SK-N-SH treated with all-trans-retinoic acid at 6 μM for 48 hours (cell line): Measurements from ENCODE around the gene CDC42EP1.
A peak's percentile ranks its signal among the peaks of the same experiment; 100 is the strongest.

ENCODE experiments used
- ATAC-seq: fragments of 200-7000 bp; cut with Tn5 transposase; 3 replicates; pipeline ENCODE4 v1.9.1; 2020; ENCODE audit warnings: mild to moderate bottlenecking, moderate library complexity
- ARNTL ChIP-seq: fragments of 450-650 bp; formaldehyde crosslinking; IDR thresholded peaks from 2 replicates; pipeline ENCODE4 v1.5.0; 2020; ENCODE audit warnings: low read depth, mild to moderate bottlenecking, moderate library complexity, borderline replicate concordance
- BACH2 ChIP-seq: fragments of 250-450 bp; sonication (Bioruptor Pico); IDR thresholded peaks from 2 replicates; pipeline ENCODE4 v1.9.0; 2021; ENCODE audit warnings: mild to moderate bottlenecking, borderline replicate concordance
- CREB5 ChIP-seq: fragments of 250-450 bp; sonication (Bioruptor Pico); IDR thresholded peaks from 2 replicates; pipeline ENCODE4 v1.5.1; 2020; ENCODE audit warnings: low read depth, mild to moderate bottlenecking, moderate library complexity
- CSDC2 ChIP-seq: fragments of 250-450 bp; sonication (Bioruptor Pico); IDR thresholded peaks from 2 replicates; pipeline ENCODE4 v1.5.0; 2020; ENCODE audit warnings: mild to moderate bottlenecking, moderate library complexity
- CSRNP3 ChIP-seq: fragments of 250-450 bp; sonication (Bioruptor Pico); IDR thresholded peaks from 2 replicates; pipeline ENCODE4 v1.5.1; 2021; ENCODE audit warnings: mild to moderate bottlenecking, moderate library complexity
- ESRRG ChIP-seq: fragments of 250-450 bp; sonication (Bioruptor Pico); IDR thresholded peaks from 2 replicates; pipeline ENCODE4 v1.6.1; 2021; ENCODE audit warnings: mild to moderate bottlenecking
- GLIS3 ChIP-seq: fragments of 250-450 bp; sonication (Bioruptor Pico); IDR thresholded peaks from 2 replicates; pipeline ENCODE4 v1.5.0; 2020; ENCODE audit warnings: mild to moderate bottlenecking, moderate library complexity
- ISL1 ChIP-seq: fragments of 250-450 bp; sonication (Bioruptor Pico); IDR thresholded peaks from 2 replicates; pipeline ENCODE4 v2.1.2; 2022; ENCODE audit warnings: mild to moderate bottlenecking, moderate library complexity
- OSR1 ChIP-seq: fragments of 250-450 bp; sonication (Bioruptor Pico); IDR thresholded peaks from 2 replicates; pipeline ENCODE4 v1.8.0; 2022; ENCODE audit warnings: moderate library complexity, mild to moderate bottlenecking, inconsistent platforms
- PPARA ChIP-seq: fragments of 250-450 bp; sonication (Bioruptor Pico); IDR thresholded peaks from 2 replicates; pipeline ENCODE4 v1.5.0; 2020; ENCODE audit warnings: mild to moderate bottlenecking, borderline replicate concordance
- RARB ChIP-seq: fragments of 250-450 bp; sonication (Bioruptor Pico); IDR thresholded peaks from 2 replicates; pipeline ENCODE4 v1.8.0; 2021; ENCODE audit warnings: mild to moderate bottlenecking, moderate library complexity
- SNAI2 ChIP-seq: fragments of 250-450 bp; sonication (Bioruptor Pico); IDR thresholded peaks from 2 replicates; pipeline ENCODE4 v1.5.0; 2020; ENCODE audit warnings: mild to moderate bottlenecking, moderate library complexity
- TCF4 ChIP-seq: fragments of 250-450 bp; sonication (Bioruptor Pico); IDR thresholded peaks from 2 replicates; pipeline ENCODE4 v1.8.0; 2021; ENCODE audit warnings: mild to moderate bottlenecking, moderate library complexity, borderline replicate concordance
- TOX ChIP-seq: fragments of 250-450 bp; sonication (Bioruptor Pico); IDR thresholded peaks from 2 replicates; pipeline ENCODE4 v1.8.0; 2021; ENCODE audit warnings: mild to moderate bottlenecking, moderate library complexity, borderline replicate concordance
- ZC3H10 ChIP-seq: fragments of 250-450 bp; sonication (Bioruptor Pico); IDR thresholded peaks from 2 replicates; pipeline ENCODE4 v1.5.1; 2021; ENCODE audit warnings: mild to moderate bottlenecking, moderate library complexity
- ZFP3 ChIP-seq: fragments of 250-450 bp; sonication (Bioruptor Pico); IDR thresholded peaks from 2 replicates; pipeline ENCODE4 v1.5.0; 2020; ENCODE audit warnings: mild to moderate bottlenecking, moderate library complexity
- ZFP30 ChIP-seq: fragments of 450-650 bp; formaldehyde crosslinking; IDR thresholded peaks from 2 replicates; pipeline ENCODE4 v1.5.0; 2022; ENCODE audit warnings: mild to moderate bottlenecking, moderate library complexity
- ZNF565 ChIP-seq: fragments of 450-650 bp; formaldehyde crosslinking; conservative IDR thresholded peaks from 2 replicates; pipeline ENCODE4 v1.5.0; 2020; ENCODE audit warnings: low read depth, mild to moderate bottlenecking, moderate library complexity
- ZNF70 ChIP-seq: fragments of 450-650 bp; formaldehyde crosslinking; IDR thresholded peaks from 2 replicates; pipeline ENCODE4 v1.5.0; 2020; ENCODE audit warnings: mild to moderate bottlenecking, moderate library complexity
- ZNF8 ChIP-seq: fragments of 450-650 bp; formaldehyde crosslinking; IDR thresholded peaks from 2 replicates; pipeline ENCODE4 v1.5.0; 2020; ENCODE audit warnings: mild to moderate bottlenecking, moderate library complexity
- TF ChIP-seq, protein P1 (sequence below): fragments of 250-450 bp; sonication (Bioruptor Pico); IDR thresholded peaks from 2 replicates; pipeline ENCODE4 v1.5.0; 2020; ENCODE audit warnings: mild to moderate bottlenecking, moderate library complexity
- TF ChIP-seq, protein P2 (sequence below): fragments of 250-450 bp; sonication (Bioruptor Pico); IDR thresholded peaks from 2 replicates; pipeline ENCODE4 v1.8.0; 2020; ENCODE audit warnings: mild to moderate bottlenecking, moderate library complexity, borderline replicate concordance

CDC42EP1 gene

DNA sequence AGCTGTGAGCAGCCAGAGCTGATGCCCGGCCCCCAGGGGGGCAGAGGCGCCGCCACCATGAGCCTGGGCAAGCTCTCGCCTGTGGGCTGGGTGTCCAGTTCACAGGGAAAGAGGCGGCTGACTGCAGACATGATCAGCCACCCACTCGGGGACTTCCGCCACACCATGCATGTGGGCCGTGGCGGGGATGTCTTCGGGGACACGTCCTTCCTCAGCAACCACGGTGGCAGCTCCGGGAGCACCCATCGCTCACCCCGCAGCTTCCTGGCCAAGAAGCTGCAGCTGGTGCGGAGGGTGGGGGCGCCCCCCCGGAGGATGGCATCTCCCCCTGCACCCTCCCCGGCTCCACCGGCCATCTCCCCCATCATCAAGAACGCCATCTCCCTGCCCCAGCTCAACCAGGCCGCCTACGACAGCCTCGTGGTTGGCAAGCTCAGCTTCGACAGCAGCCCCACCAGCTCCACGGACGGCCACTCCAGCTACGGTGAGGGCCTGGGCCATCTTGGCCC lies 6.1 kb downstream of the CDC42EP1 start:
- TF ChIP-seq BACH2 (CRISPR knock-in tag) (no peak), ZC3H10 (no peak), ZFP30 (no peak), ZNF8 (CRISPR knock-in tag) (no peak), RARB (CRISPR knock-in tag) (no peak), CSDC2 (no peak), ARNTL (CRISPR knock-in tag) (no peak), OSR1 (no peak), ZNF565 (CRISPR knock-in tag) (no peak), ZFP3 (no peak), ISL1 (CRISPR knock-in tag) (no peak), SNAI2 (no peak), ZNF70 (CRISPR knock-in tag) (no peak), CSRNP3 (no peak), CREB5 (no peak), GLIS3 (CRISPR knock-in tag) (no peak), PPARA (CRISPR knock-in tag) (no peak), ESRRG (CRISPR knock-in tag) (no peak)
- TF ChIP-seq, protein P1, sequence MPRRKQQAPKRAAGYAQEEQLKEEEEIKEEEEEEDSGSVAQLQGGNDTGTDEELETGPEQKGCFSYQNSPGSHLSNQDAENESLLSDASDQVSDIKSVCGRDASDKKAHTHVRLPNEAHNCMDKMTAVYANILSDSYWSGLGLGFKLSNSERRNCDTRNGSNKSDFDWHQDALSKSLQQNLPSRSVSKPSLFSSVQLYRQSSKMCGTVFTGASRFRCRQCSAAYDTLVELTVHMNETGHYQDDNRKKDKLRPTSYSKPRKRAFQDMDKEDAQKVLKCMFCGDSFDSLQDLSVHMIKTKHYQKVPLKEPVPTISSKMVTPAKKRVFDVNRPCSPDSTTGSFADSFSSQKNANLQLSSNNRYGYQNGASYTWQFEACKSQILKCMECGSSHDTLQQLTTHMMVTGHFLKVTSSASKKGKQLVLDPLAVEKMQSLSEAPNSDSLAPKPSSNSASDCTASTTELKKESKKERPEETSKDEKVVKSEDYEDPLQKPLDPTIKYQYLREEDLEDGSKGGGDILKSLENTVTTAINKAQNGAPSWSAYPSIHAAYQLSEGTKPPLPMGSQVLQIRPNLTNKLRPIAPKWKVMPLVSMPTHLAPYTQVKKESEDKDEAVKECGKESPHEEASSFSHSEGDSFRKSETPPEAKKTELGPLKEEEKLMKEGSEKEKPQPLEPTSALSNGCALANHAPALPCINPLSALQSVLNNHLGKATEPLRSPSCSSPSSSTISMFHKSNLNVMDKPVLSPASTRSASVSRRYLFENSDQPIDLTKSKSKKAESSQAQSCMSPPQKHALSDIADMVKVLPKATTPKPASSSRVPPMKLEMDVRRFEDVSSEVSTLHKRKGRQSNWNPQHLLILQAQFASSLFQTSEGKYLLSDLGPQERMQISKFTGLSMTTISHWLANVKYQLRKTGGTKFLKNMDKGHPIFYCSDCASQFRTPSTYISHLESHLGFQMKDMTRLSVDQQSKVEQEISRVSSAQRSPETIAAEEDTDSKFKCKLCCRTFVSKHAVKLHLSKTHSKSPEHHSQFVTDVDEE: no peak
- TF ChIP-seq, protein P2, sequence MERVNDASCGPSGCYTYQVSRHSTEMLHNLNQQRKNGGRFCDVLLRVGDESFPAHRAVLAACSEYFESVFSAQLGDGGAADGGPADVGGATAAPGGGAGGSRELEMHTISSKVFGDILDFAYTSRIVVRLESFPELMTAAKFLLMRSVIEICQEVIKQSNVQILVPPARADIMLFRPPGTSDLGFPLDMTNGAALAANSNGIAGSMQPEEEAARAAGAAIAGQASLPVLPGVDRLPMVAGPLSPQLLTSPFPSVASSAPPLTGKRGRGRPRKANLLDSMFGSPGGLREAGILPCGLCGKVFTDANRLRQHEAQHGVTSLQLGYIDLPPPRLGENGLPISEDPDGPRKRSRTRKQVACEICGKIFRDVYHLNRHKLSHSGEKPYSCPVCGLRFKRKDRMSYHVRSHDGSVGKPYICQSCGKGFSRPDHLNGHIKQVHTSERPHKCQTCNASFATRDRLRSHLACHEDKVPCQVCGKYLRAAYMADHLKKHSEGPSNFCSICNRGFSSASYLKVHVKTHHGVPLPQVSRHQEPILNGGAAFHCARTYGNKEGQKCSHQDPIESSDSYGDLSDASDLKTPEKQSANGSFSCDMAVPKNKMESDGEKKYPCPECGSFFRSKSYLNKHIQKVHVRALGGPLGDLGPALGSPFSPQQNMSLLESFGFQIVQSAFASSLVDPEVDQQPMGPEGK (CRISPR knock-in tag): no peak
- no peak for ATAC-seq

- TF ChIP-seq ZNF565 (CRISPR knock-in tag): no peak
- TF ChIP-seq ZFP3: no peak
- no peak for TF ChIP-seq CSDC2
- no peak for TF ChIP-seq ZNF70 (CRISPR knock-in tag)
- no peak for TF ChIP-seq TCF4 (CRISPR knock-in tag)
- TF ChIP-seq, protein P2 (CRISPR knock-in tag): no peak
- no peak for TF ChIP-seq ISL1 (CRISPR knock-in tag)
- no peak for TF ChIP-seq TOX (CRISPR knock-in tag)
- no peak for TF ChIP-seq OSR1
- TF ChIP-seq GLIS3 (CRISPR knock-in tag): no peak
- TF ChIP-seq SNAI2: no peak
- ATAC-seq: peak; percentile 60
Observed at GRCh38 chr22:37566903-37567798, 6.9 kb downstream of the CDC42EP1 start.
